GM13976 (cell line): ENCODE results near the gene PEPD.

Experiments used
- DNase-seq: peaks from one replicate; pipeline ENCODE4 v3.0.0; 2012; ENCODE audit warnings: low spot score
- in situ Hi-C: fragments of 300-500 bp; cut with MboI; formaldehyde crosslinking; loops from one replicate; pipeline ENCODE4 v1.12.0; 2022; ENCODE audit warnings: low sequenced_read_pairs, mixed read lengths, inconsistent platforms; ENCODE audit not compliant: unreplicated experiment
- TF ChIP-seq, protein P1 (sequence below): IDR thresholded peaks from 2 replicates; pipeline ENCODE4 v1.5.1; 2012; ENCODE audit warnings: borderline replicate concordance, mild to moderate bottlenecking; ENCODE audit not compliant: insufficient read depth; ENCODE audit errors: extremely low read depth, missing control alignments, control extremely low read depth

PEPD gene

GRCh38 chr19:33498391-33499000 is 23.1 kb downstream of the PEPD start:
- in situ Hi-C loops: no loop called here
- TF ChIP-seq, protein P1, sequence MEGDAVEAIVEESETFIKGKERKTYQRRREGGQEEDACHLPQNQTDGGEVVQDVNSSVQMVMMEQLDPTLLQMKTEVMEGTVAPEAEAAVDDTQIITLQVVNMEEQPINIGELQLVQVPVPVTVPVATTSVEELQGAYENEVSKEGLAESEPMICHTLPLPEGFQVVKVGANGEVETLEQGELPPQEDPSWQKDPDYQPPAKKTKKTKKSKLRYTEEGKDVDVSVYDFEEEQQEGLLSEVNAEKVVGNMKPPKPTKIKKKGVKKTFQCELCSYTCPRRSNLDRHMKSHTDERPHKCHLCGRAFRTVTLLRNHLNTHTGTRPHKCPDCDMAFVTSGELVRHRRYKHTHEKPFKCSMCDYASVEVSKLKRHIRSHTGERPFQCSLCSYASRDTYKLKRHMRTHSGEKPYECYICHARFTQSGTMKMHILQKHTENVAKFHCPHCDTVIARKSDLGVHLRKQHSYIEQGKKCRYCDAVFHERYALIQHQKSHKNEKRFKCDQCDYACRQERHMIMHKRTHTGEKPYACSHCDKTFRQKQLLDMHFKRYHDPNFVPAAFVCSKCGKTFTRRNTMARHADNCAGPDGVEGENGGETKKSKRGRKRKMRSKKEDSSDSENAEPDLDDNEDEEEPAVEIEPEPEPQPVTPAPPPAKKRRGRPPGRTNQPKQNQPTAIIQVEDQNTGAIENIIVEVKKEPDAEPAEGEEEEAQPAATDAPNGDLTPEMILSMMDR: no peak
- no peak for DNase-seq

GRCh38 chr19:33497778-33498175 is 23.8 kb downstream of the PEPD start:
- in situ Hi-C loops: no loop called here
- no peak for DNase-seq
- TF ChIP-seq, protein P1: no peak

- in situ Hi-C loops: no loop called here
- no peak for DNase-seq
These were observed 24.3 kb downstream of the PEPD start for GRCh38 chr19:33497131-33497777.

DNA sequence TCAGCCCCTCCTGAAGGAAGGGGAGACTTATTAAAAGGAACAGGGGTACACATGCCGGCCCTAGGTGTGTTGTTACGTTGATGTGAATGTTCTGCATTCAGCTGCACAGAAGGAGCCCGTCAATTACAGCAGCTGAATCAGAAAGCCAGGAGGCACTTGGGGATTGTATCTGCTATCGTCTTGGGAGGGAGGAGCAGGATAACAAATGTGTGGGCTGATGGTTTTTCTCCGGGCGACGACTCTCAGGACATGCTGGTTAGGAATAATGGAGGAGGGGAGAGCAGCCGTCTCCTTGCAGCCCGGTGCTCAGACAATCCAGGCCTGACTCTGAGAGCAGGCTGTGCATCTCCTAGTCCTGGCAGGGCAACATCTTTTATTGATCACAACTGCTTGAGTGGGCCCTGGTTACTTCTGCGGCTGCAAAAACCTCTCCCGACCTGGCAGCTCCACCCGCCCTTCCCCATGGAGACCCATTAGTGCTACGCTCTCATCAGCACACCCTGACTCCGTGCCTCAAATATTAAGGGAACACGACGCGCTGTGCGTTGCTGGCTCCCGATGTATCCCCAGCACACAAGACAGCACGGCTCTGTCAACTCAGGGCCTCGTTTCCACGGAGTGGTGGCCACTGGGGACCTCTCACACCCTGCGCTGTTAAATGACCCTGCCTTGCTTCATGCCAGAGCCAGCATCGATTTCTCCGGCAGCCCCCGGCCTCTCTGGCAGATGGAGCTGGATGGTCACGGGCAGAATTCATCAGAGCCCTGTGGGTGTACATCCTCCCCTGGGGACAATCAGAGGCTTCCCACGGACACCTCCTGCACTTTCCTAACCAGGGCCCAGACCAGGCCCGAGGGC is 25.3 kb downstream of the PEPD start:
- no peak for DNase-seq
- in situ Hi-C loops: no loop called here
- TF ChIP-seq, protein P1: no peak

More at GRCh38 chr19:33497131-33497777, 24.3 kb downstream of the PEPD start:
- TF ChIP-seq, protein P1: no peak

- DNase-seq: no peak
These were observed 28.0 kb downstream of the PEPD start for GRCh38 chr19:33493401-33494275.

More at GRCh38 chr19:33493401-33494275, 28.0 kb downstream of the PEPD start:
- in situ Hi-C loops: no loop called here
- TF ChIP-seq, protein P1: no peak
